HepG2 (cell line): ENCODE data around the gene SLC16A4. TPM values are rescaled to one million over a fixed set of nuclear protein-coding genes. Genes with fewer than 3 reads are reported as not detected.

ENCODE experiments used
- CCDC6 ChIP-seq: sonication (generic); formaldehyde crosslinking; IDR thresholded peaks from 2 replicates; pipeline ENCODE4 v1.8.1; 2022; ENCODE audit warnings: mild to moderate bottlenecking, missing genetic modification reagents, moderate library complexity
- CENPX ChIP-seq: sonication (generic); formaldehyde crosslinking; IDR thresholded peaks from 2 replicates; pipeline ENCODE4 v1.9.0; 2021; ENCODE audit warnings: mild to moderate bottlenecking, missing genetic modification reagents, moderate library complexity
- HMG20A ChIP-seq: IDR thresholded peaks from 2 replicates; pipeline ENCODE4 v1.6.1; 2016; ENCODE audit warnings: borderline replicate concordance
- JARID2 ChIP-seq: sonication (generic); formaldehyde crosslinking; IDR thresholded peaks from 2 replicates; pipeline ENCODE4 v1.8.1; 2023; ENCODE audit warnings: missing genetic modification reagents, inconsistent platforms; ENCODE audit not compliant: insufficient replicate concordance
- KDM5A ChIP-seq: fragments of 200-600 bp; sonication (generic); IDR thresholded peaks from 2 replicates; pipeline ENCODE4 v1.7.0; 2018; ENCODE audit warnings: antibody characterized with exemption, mild to moderate bottlenecking, low read length, borderline replicate concordance
- NR2C2 ChIP-seq: sonication (generic); formaldehyde crosslinking; IDR thresholded peaks from 2 replicates; pipeline ENCODE4 v1.4.0; 2020; ENCODE audit warnings: missing genetic modification reagents, mild to moderate bottlenecking, moderate library complexity, borderline replicate concordance
- YEATS4 ChIP-seq: sonication (generic); formaldehyde crosslinking; IDR thresholded peaks from 2 replicates; pipeline ENCODE4 v1.4.0; 2020; ENCODE audit warnings: missing genetic modification reagents, borderline replicate concordance
- ZC3H4 ChIP-seq: sonication (generic); formaldehyde crosslinking; IDR thresholded peaks from 2 replicates; pipeline ENCODE4 v1.4.0; 2020; ENCODE audit warnings: missing genetic modification reagents, borderline replicate concordance
- ZNF317 ChIP-seq: sonication (generic); formaldehyde crosslinking; IDR thresholded peaks from 2 replicates; pipeline ENCODE4 v1.5.0; 2020; ENCODE audit warnings: mild to moderate bottlenecking, missing genetic modification reagents
- ZNF383 ChIP-seq: sonication (generic); formaldehyde crosslinking; IDR thresholded peaks from 2 replicates; pipeline ENCODE4 v1.4.0; 2020; ENCODE audit warnings: missing genetic modification reagents, mild to moderate bottlenecking, borderline replicate concordance
- ZSCAN21 ChIP-seq: sonication (generic); formaldehyde crosslinking; IDR thresholded peaks from 2 replicates; pipeline ENCODE4 v1.8.0; 2022; ENCODE audit warnings: mild to moderate bottlenecking, missing genetic modification reagents, moderate library complexity, borderline replicate concordance
- polyA plus RNA-seq, 8 experiments: library from polyadenylated mRNA; depleted of rRNA in 3 of 8; stranded (reverse) in 7 of 8; unstranded in 1 of 8; fragments of >200 nt; fragmentation: Illumina TruSeq in 4 of 8; extraction: Trizol in 4 of 8; gene quantifications; 2 replicates each; pipeline versions ENCODE4 v1.2.1 to v1.2.3, GENCODE V29; 2011 to 2016; ENCODE audit warnings: low read depth in 4 of 8, missing spikeins in 1 of 8, mixed read lengths in 1 of 8; ENCODE audit not compliant: insufficient read depth in 1 of 8
- total RNA-seq, 5 experiments: library from RNA; depleted of rRNA; stranded (reverse); fragments of >200 nt; fragmentation: Illumina TruSeq; extraction: Trizol; gene quantifications; 2 replicates each; pipeline ENCODE4 v1.2.3, GENCODE V29; 2016; ENCODE audit warnings: low read depth in 1 of 5
- TF ChIP-seq, protein P1 (sequence below): sonication (generic); formaldehyde crosslinking; IDR thresholded peaks from 2 replicates; pipeline ENCODE4 v1.4.0; 2020; ENCODE audit warnings: missing genetic modification reagents, mild to moderate bottlenecking, borderline replicate concordance
- TF ChIP-seq, protein P2 (sequence below): sonication (generic); formaldehyde crosslinking; IDR thresholded peaks from 2 replicates; pipeline ENCODE4 v1.9.0; 2022; ENCODE audit warnings: low read depth, missing genetic modification reagents
- TF ChIP-seq, protein P3 (sequence below): sonication (generic); formaldehyde crosslinking; conservative IDR thresholded peaks from 2 replicates; pipeline ENCODE4 v1.4.0; 2020; ENCODE audit warnings: mild to moderate bottlenecking, missing genetic modification reagents, moderate library complexity
- TF ChIP-seq, protein P4 (sequence below): sonication (generic); formaldehyde crosslinking; IDR thresholded peaks from 2 replicates; pipeline ENCODE4 v1.8.0; 2023; ENCODE audit warnings: mild to moderate bottlenecking, missing genetic modification reagents
- TF ChIP-seq, protein P5 (sequence below): sonication (generic); formaldehyde crosslinking; IDR thresholded peaks from 2 replicates; pipeline ENCODE4 v1.8.1; 2023; ENCODE audit warnings: mild to moderate bottlenecking, missing genetic modification reagents

Gene SLC16A4
- total and polyA plus RNA-seq, 2 of the 13 experiments (the other 11 are each of a cell fraction or from before 2014, with no cell fraction given): 1.1 to 1.5 TPM

DNA sequence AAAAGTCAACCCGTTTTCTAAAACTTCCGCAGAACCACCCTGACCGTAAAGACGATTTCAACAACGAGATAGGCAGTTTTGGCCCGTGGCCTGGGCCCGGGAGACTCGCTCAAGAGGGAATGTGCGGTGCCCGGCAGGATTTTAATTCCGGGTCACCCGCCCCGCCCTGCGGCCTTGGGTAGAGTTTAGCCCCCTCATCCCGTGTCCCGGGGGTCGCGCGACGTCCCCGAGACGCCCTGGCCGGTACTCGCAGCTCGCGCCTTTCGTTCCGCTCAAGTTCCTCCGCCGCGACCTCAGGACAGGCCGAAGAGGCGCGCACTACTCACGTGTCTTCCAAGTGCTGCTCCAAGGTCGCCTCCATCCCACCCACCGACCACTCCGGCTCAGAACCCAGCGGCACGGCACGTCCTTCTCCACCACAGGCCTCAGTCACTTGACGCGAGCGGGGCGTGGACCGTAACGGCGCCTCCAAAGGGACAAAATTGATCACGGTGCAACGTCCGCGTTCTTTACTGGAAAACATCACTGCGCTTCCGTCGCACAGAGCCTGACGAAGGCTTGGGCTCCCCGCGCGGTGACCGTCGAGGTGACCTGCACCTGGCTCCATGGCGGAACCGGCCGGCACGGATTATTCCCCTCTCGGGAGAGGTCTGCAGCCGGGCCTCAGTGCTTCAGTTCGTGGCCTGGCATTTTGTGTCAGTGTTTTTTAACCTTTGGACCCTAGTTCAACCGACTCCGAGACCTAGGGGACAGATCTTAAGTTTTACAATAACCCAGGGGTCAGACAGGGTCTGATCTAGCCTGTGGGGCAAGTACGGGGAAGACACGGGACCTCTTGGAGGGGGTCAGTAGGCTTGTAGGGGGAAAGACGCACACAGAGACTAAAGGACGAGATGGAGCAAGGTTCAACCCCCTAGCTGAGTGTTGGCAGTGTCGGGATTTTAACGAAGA lies 16.7 kb upstream of the SLC16A4 start, which contains the start of gene LAMTOR5 (continued):
- TF ChIP-seq, protein P1, sequence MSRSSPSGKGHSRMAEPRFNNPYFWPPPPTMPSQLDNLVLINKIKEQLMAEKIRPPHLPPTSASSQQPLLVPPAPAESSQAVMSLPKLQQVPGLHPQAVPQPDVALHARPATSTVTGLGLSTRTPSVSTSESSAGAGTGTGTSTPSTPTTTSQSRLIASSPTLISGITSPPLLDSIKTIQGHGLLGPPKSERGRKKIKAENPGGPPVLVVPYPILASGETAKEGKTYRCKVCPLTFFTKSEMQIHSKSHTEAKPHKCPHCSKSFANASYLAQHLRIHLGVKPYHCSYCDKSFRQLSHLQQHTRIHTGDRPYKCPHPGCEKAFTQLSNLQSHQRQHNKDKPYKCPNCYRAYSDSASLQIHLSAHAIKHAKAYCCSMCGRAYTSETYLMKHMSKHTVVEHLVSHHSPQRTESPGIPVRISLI (CRISPR knock-in tag): peak; percentile 74; the same call in 1 of the 2 replicates
- TF ChIP-seq, protein P2, sequence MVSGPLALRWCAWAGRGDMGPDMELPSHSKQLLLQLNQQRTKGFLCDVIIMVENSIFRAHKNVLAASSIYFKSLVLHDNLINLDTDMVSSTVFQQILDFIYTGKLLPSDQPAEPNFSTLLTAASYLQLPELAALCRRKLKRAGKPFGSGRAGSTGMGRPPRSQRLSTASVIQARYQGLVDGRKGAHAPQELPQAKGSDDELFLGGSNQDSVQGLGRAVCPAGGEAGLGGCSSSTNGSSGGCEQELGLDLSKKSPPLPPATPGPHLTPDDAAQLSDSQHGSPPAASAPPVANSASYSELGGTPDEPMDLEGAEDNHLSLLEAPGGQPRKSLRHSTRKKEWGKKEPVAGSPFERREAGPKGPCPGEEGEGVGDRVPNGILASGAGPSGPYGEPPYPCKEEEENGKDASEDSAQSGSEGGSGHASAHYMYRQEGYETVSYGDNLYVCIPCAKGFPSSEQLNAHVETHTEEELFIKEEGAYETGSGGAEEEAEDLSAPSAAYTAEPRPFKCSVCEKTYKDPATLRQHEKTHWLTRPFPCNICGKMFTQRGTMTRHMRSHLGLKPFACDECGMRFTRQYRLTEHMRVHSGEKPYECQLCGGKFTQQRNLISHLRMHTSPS: peak; percentile 75
- TF ChIP-seq ZNF383 (peak; percentile 78), KDM5A (peak; percentile 93), NR2C2 (peak; percentile 98), ZC3H4 (no peak), CCDC6 (CRISPR knock-in tag) (peak; percentile 95), JARID2 (CRISPR knock-in tag) (no peak), ZSCAN21 (peak; percentile 98), ZNF317 (CRISPR knock-in tag) (no peak), HMG20A (CRISPR knock-in tag) (no peak; the same call in 1 of the 2 replicates), CENPX (CRISPR knock-in tag) (no peak), YEATS4 (CRISPR knock-in tag) (peak; percentile 96)
- TF ChIP-seq, protein P3, sequence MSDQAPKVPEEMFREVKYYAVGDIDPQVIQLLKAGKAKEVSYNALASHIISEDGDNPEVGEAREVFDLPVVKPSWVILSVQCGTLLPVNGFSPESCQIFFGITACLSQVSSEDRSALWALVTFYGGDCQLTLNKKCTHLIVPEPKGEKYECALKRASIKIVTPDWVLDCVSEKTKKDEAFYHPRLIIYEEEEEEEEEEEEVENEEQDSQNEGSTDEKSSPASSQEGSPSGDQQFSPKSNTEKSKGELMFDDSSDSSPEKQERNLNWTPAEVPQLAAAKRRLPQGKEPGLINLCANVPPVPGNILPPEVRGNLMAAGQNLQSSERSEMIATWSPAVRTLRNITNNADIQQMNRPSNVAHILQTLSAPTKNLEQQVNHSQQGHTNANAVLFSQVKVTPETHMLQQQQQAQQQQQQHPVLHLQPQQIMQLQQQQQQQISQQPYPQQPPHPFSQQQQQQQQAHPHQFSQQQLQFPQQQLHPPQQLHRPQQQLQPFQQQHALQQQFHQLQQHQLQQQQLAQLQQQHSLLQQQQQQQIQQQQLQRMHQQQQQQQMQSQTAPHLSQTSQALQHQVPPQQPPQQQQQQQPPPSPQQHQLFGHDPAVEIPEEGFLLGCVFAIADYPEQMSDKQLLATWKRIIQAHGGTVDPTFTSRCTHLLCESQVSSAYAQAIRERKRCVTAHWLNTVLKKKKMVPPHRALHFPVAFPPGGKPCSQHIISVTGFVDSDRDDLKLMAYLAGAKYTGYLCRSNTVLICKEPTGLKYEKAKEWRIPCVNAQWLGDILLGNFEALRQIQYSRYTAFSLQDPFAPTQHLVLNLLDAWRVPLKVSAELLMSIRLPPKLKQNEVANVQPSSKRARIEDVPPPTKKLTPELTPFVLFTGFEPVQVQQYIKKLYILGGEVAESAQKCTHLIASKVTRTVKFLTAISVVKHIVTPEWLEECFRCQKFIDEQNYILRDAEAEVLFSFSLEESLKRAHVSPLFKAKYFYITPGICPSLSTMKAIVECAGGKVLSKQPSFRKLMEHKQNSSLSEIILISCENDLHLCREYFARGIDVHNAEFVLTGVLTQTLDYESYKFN (CRISPR knock-in tag): peak; percentile 70
- TF ChIP-seq, protein P4, sequence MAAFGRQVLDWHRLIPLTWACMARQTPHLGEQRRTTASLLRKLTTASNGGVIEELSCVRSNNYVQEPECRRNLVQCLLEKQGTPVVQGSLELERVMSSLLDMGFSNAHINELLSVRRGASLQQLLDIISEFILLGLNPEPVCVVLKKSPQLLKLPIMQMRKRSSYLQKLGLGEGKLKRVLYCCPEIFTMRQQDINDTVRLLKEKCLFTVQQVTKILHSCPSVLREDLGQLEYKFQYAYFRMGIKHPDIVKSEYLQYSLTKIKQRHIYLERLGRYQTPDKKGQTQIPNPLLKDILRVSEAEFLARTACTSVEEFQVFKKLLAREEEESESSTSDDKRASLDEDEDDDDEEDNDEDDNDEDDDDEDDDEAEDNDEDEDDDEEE (CRISPR knock-in tag): peak; percentile 86; the same call in 1 of the 2 replicates
- TF ChIP-seq, protein P5, sequence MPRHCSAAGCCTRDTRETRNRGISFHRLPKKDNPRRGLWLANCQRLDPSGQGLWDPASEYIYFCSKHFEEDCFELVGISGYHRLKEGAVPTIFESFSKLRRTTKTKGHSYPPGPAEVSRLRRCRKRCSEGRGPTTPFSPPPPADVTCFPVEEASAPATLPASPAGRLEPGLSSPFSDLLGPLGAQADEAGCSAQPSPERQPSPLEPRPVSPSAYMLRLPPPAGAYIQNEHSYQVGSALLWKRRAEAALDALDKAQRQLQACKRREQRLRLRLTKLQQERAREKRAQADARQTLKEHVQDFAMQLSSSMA (CRISPR knock-in tag): peak; percentile 93; the same call in 1 of the 2 replicates
